Neutrophil (primary cell): ENCODE measurements around the gene MBD3L4.
A peak's percentile ranks its signal among the peaks of the same experiment; 100 is the strongest.

Experiments
- H3K27ac ChIP-seq: fragments of 200-600 bp; sonication (generic); 2 replicates; pipeline ENCODE4 v1.5.1; 2016; ENCODE audit warnings: mild to moderate bottlenecking, moderate library complexity
- H3K27me3 ChIP-seq: fragments of 200-600 bp; sonication (generic); 2 replicates; pipeline ENCODE4 v1.6.0; 2016; ENCODE audit warnings: mild to moderate bottlenecking
- H3K36me3 ChIP-seq: fragments of 200-600 bp; sonication (generic); 2 replicates; pipeline ENCODE4 v1.5.1; 2017
- H3K4me1 ChIP-seq, 2 experiments: fragments of 200-600 bp in 1 of 2; sonication (generic) in 1 of 2; 1 replicate in 1 of 2; 2 replicates in 1 of 2; pipeline versions ENCODE4 v1.5.1 to v1.6.1; 2013 to 2016; ENCODE audit warnings: low read depth in 1 of 2, low read length in 1 of 2, mild to moderate bottlenecking in 1 of 2, moderate library complexity in 1 of 2; ENCODE audit not compliant: control insufficient read depth in 1 of 2, insufficient read depth in 1 of 2
- H3K4me3 ChIP-seq, 2 experiments: fragments of 200-600 bp in 1 of 2; sonication (generic) in 1 of 2; 1 replicate in 1 of 2; 2 replicates in 1 of 2; pipeline ENCODE4 v1.5.1; 2013 to 2016; ENCODE audit warnings: low read depth in 1 of 2, low read length in 1 of 2, mild to moderate bottlenecking in 1 of 2, moderate library complexity in 1 of 2
- H3K9me3 ChIP-seq: fragments of 200-600 bp; sonication (generic); 2 replicates; pipeline ENCODE4 v1.5.1; 2016
- CTCF ChIP-seq: fragments of 200-600 bp; sonication (generic); IDR thresholded peaks from 2 replicates; pipeline ENCODE4 v1.5.1; 2016; ENCODE audit warnings: antibody characterized with exemption

The MBD3L4 gene

GRCh38 chr19:7007859-7008258 is 32.1 kb downstream of the MBD3L4 start:
- TF ChIP-seq CTCF, result no peak
- Histone ChIP-seq H3K4me1 (peaks cover 23 to 24% of the 10 kb centered on the region in 2 experiments), H3K9me3 (no peaks in the 10 kb centered on the region)

GRCh38 chr19:7006135-7006704 is 33.8 kb downstream of the MBD3L4 start:
- no peaks in the 10 kb centered on the region for H3K36me3 ChIP-seq
- no peak for TF ChIP-seq CTCF
- H3K4me3 ChIP-seq, result no peak overlapping the region
- peaks cover 23 to 24% of the 10 kb centered on the region in 2 experiments for H3K4me1 ChIP-seq
- H3K27me3 ChIP-seq, result peaks cover 7% of the 10 kb centered on the region
- H3K9me3 ChIP-seq, result no peaks in the 10 kb centered on the region
- H3K27ac ChIP-seq, result no peak overlapping the region

More at GRCh38 chr19:7007859-7008258, 32.1 kb downstream of the MBD3L4 start:
- Histone ChIP-seq H3K27ac (peak overlapping the region; percentile 46), H3K36me3 (no peaks in the 10 kb centered on the region), H3K4me3 (no peak overlapping the region), H3K27me3 (no peaks in the 10 kb centered on the region)

GRCh38 chr19:7004313-7004931 is 35.6 kb downstream of the MBD3L4 start:
- TF ChIP-seq CTCF, result peak; percentile 72
- Histone ChIP-seq H3K27me3 (peaks cover 7% of the 10 kb centered on the region), H3K27ac (no peak overlapping the region), H3K4me1 (peaks cover 18 to 19% of the 10 kb centered on the region in 2 experiments), H3K36me3 (no peaks in the 10 kb centered on the region), H3K9me3 (no peaks in the 10 kb centered on the region), H3K4me3 (no peak overlapping the region)

GRCh38 chr19:7000816-7001215 is 39.2 kb downstream of the MBD3L4 start:
- no peaks in the 10 kb centered on the region for H3K36me3 ChIP-seq
- no peaks in the 10 kb centered on the region for H3K4me1 ChIP-seq
- H3K27me3 ChIP-seq, result peaks cover 7% of the 10 kb centered on the region
- peak overlapping the region; percentile 24 for H3K27ac ChIP-seq
- H3K9me3 ChIP-seq, result no peaks in the 10 kb centered on the region
- TF ChIP-seq CTCF, result no peak
- H3K4me3 ChIP-seq, result no peak overlapping the region

GRCh38 chr19:7000333-7000732 is 39.6 kb downstream of the MBD3L4 start:
- Histone ChIP-seq H3K27ac (peak overlapping the region; percentile 24), H3K4me3 (no peak overlapping the region)
- no peak for TF ChIP-seq CTCF

More at GRCh38 chr19:7000333-7000732, 39.6 kb downstream of the MBD3L4 start:
- Histone ChIP-seq H3K9me3 (no peaks in the 10 kb centered on the region), H3K27me3 (peaks cover 7% of the 10 kb centered on the region), H3K4me1 (no peaks in the 10 kb centered on the region), H3K36me3 (no peaks in the 10 kb centered on the region)
